H1 (cell line): ENCODE measurements around the gene PLPPR1. TPM values are rescaled to one million over a fixed set of nuclear protein-coding genes. Genes with fewer than 3 reads are reported as not detected.

Experiments used
- JUND ChIP-seq: IDR thresholded peaks from 2 replicates; pipeline ENCODE4 v1.6.1; 2011; ENCODE audit warnings: mild to moderate bottlenecking, improper control_type of control experiment, low read length
- SP4 ChIP-seq: IDR thresholded peaks from 2 replicates; pipeline ENCODE4 v1.6.1; 2012; ENCODE audit warnings: low read length, inconsistent platforms
- polyA plus RNA-seq, 7 experiments: library from polyadenylated mRNA; depleted of rRNA in 3 of 7; stranded (reverse) in 5 of 7; unstranded in 2 of 7; fragments of >200 nt in 5 of 7; fragments of 200-250 nt in 2 of 7; gene quantifications; 1 replicate in 5 of 7; 2 replicates in 1 of 7; 4 replicates in 1 of 7; pipeline versions ENCODE4 v1.2.1 to v1.2.3, GENCODE V29; 2011 to 2013; ENCODE audit warnings: missing spikeins in 2 of 7, mixed read lengths in 2 of 7
- total RNA-seq: library from RNA; stranded (reverse); fragmentation: NEBNext Ultra II Directional; extraction: Animal tissue kit (Norgen Biotek cat#: 25700); gene quantifications from 2 replicates; pipeline ENCODE4 v1.2.1, GENCODE V29; 2021

PLPPR1 gene
- total and polyA plus RNA-seq, 2 of the 8 experiments (the other 6 are each of a cell fraction or from before 2014, with no cell fraction given) = 1.4 to 1.8 TPM

DNA sequence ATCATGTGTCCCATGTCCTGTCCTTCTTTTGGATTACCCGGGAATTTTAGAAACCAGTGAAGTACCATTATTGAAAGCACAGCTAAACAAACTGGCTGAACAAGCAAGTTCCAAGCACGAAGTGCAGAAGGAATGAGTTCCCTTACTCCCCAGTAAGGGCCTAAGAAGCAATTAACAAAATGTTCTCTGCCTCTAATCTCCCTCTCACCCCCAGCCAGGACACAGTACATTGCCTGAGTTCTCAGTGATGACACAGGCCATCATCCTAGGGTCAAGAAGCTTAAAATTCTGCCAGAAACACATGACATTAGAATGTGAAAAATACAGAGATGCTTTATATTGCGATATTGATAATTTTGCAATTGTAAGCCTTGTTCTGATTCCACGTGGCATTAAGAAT lies 118.0 kb downstream of the PLPPR1 start (continued):
- TF ChIP-seq SP4 (no peak), JUND (no peak)
